Measurements from ENCODE around the gene TMEM267.

DNA sequence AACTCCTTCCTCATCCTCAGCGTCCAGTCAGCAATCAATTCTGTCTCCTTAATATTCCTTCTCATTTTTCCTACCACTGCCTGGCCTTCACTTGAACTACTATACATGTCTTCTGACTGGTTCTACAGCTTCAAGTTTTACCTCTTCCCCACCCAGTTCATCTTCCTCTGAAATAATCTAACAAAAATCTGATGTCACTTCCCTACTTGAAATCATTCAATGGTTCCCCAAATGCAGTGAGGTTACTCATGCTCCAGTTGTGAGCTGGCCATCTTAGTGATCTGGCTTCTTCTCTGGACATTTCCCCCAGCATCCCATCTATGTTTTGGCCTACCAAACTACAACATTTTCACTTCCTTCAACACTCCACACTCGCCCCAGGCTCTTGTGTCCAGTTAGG is 14.9 kb upstream of the TMEM267 start:
- TF ChIP-seq POLR2AphosphoS5 (IDR thresholded peaks at IDR 0.05; ENCODE audit: borderline replicate concordance, low read depth, low read length) (no peak), EZH2 (IDR thresholded peaks at IDR 0.05) (no peak), FOXP2 (optimal IDR thresholded peaks at IDR 0.05; ENCODE audit: control extremely low read depth, extremely low read length, insufficient read depth) (no peak)
